HepG2 (cell line): Measurements from ENCODE around the gene PKP3. TPM values are rescaled to one million over a fixed set of nuclear protein-coding genes. Genes with fewer than 3 reads are reported as not detected.

Experiments
- ATF1 ChIP-seq: IDR thresholded peaks from 2 replicates; pipeline ENCODE4 v1.6.1; 2016; ENCODE audit warnings: mild to moderate bottlenecking, control low read depth
- ATF7 ChIP-seq, 2 experiments: fragments of 450-650 bp in 1 of 2; sonication (generic) in 1 of 2; formaldehyde crosslinking in 1 of 2; IDR thresholded peaks; 2 replicates each; pipeline versions ENCODE4 v1.4.0 to v1.6.1; 2016 to 2020; ENCODE audit warnings: antibody characterized with exemption in 1 of 2, mild to moderate bottlenecking in 1 of 2, missing genetic modification reagents in 1 of 2
- BRD4 ChIP-seq: sonication (generic); formaldehyde crosslinking; IDR thresholded peaks from 2 replicates; pipeline ENCODE4 v1.4.0; 2020; ENCODE audit warnings: missing genetic modification reagents
- CHCHD3 ChIP-seq: sonication (generic); formaldehyde crosslinking; IDR thresholded peaks from 2 replicates; pipeline ENCODE4 v1.8.0; 2022; ENCODE audit warnings: mild to moderate bottlenecking, missing genetic modification reagents, moderate library complexity
- ERF ChIP-seq: IDR thresholded peaks from 2 replicates; pipeline ENCODE4 v1.6.1; 2018; ENCODE audit warnings: missing biosample characterization, missing genetic modification reagents
- FLYWCH1 ChIP-seq: sonication (generic); formaldehyde crosslinking; IDR thresholded peaks from 2 replicates; pipeline ENCODE4 v1.8.1; 2023; ENCODE audit warnings: mild to moderate bottlenecking, missing genetic modification reagents
- GLI4 ChIP-seq: sonication (generic); formaldehyde crosslinking; IDR thresholded peaks from 2 replicates; pipeline ENCODE4 v1.5.1; 2020; ENCODE audit warnings: missing genetic modification reagents, mild to moderate bottlenecking, moderate library complexity, borderline replicate concordance
- HMGA1 ChIP-seq: sonication (generic); formaldehyde crosslinking; conservative IDR thresholded peaks from 2 replicates; pipeline ENCODE4 v1.4.0; 2020; ENCODE audit warnings: missing genetic modification reagents
- HMGXB4 ChIP-seq, 2 experiments: sonication (generic) in 1 of 2; formaldehyde crosslinking in 1 of 2; IDR thresholded peaks; 2 replicates each; pipeline versions ENCODE4 v1.4.0 to v1.6.1; 2018 to 2020; ENCODE audit warnings: missing genetic modification reagents in 2 of 2, borderline replicate concordance in 1 of 2, low read depth in 1 of 2, mild to moderate bottlenecking in 1 of 2, missing biosample characterization in 1 of 2
- HOXA3 ChIP-seq: sonication (generic); formaldehyde crosslinking; IDR thresholded peaks from 2 replicates; pipeline ENCODE4 v1.5.0; 2020; ENCODE audit warnings: missing genetic modification reagents
- JUNB ChIP-seq: sonication (generic); formaldehyde crosslinking; IDR thresholded peaks from 2 replicates; pipeline ENCODE4 v1.8.0; 2022; ENCODE audit warnings: missing genetic modification reagents, mild to moderate bottlenecking, borderline replicate concordance
- KDM3A ChIP-seq: IDR thresholded peaks from 2 replicates; pipeline ENCODE4 v1.6.1; 2018; ENCODE audit warnings: low read depth, missing compliant biosample characterization
- KDM5B ChIP-seq: sonication (generic); formaldehyde crosslinking; IDR thresholded peaks from 2 replicates; pipeline ENCODE4 v1.4.0; 2020; ENCODE audit warnings: missing genetic modification reagents, mild to moderate bottlenecking, borderline replicate concordance
- KMT2B ChIP-seq: IDR thresholded peaks from 2 replicates; pipeline ENCODE4 v1.6.1; 2016; ENCODE audit warnings: missing genetic modification reagents, missing compliant biosample characterization
- PTBP1 ChIP-seq: fragments of 200-400 bp; formaldehyde crosslinking; IDR thresholded peaks from 2 replicates; pipeline ENCODE4 v1.6.1; 2018; ENCODE audit warnings: low read length, low read depth; ENCODE audit not compliant: poor library complexity, severe bottlenecking
- STAG1 ChIP-seq: sonication (generic); formaldehyde crosslinking; IDR thresholded peaks from 2 replicates; pipeline ENCODE4 v1.4.0; 2020; ENCODE audit warnings: missing genetic modification reagents
- TAF1 ChIP-seq: sonication (generic); formaldehyde crosslinking; IDR thresholded peaks from 2 replicates; pipeline ENCODE4 v1.4.0; 2020; ENCODE audit warnings: missing genetic modification reagents
- TBL1XR1 ChIP-seq: fragments of 150-350 bp; IDR thresholded peaks from 2 replicates; pipeline ENCODE4 v1.6.1; 2014; ENCODE audit warnings: borderline replicate concordance, low read length; ENCODE audit not compliant: partially characterized antibody
- TFDP1 ChIP-seq: IDR thresholded peaks from 2 replicates; pipeline ENCODE4 v1.6.1; 2016; ENCODE audit warnings: missing compliant biosample characterization, missing genetic modification reagents, borderline replicate concordance
- TGIF2 ChIP-seq: IDR thresholded peaks from 2 replicates; pipeline ENCODE4 v1.6.1; 2016; ENCODE audit warnings: control low read depth, missing compliant biosample characterization
- ZBTB39 ChIP-seq: sonication (generic); formaldehyde crosslinking; IDR thresholded peaks from 2 replicates; pipeline ENCODE4 v1.5.0; 2020; ENCODE audit warnings: missing genetic modification reagents
- ZMAT5 ChIP-seq: sonication (generic); formaldehyde crosslinking; IDR thresholded peaks from 2 replicates; pipeline ENCODE4 v1.5.0; 2020; ENCODE audit warnings: mild to moderate bottlenecking, low read depth, missing genetic modification reagents, borderline replicate concordance
- ZNF337 ChIP-seq: sonication (generic); formaldehyde crosslinking; IDR thresholded peaks from 2 replicates; pipeline ENCODE4 v1.5.1; 2020; ENCODE audit warnings: missing genetic modification reagents, low read depth, mild to moderate bottlenecking, borderline replicate concordance
- ZNF598 ChIP-seq: sonication (generic); formaldehyde crosslinking; IDR thresholded peaks from 2 replicates; pipeline ENCODE4 v1.5.1; 2020; ENCODE audit warnings: mild to moderate bottlenecking, missing genetic modification reagents, borderline replicate concordance
- ZNF746 ChIP-seq: sonication (generic); formaldehyde crosslinking; IDR thresholded peaks from 2 replicates; pipeline ENCODE4 v1.8.0; 2022; ENCODE audit warnings: mild to moderate bottlenecking, missing genetic modification reagents
- polyA plus RNA-seq, 8 experiments: library from polyadenylated mRNA; depleted of rRNA in 3 of 8; stranded (reverse) in 7 of 8; unstranded in 1 of 8; fragments of >200 nt; fragmentation: Illumina TruSeq in 4 of 8; extraction: Trizol in 4 of 8; gene quantifications; 2 replicates each; pipeline versions ENCODE4 v1.2.1 to v1.2.3, GENCODE V29; 2011 to 2016; ENCODE audit warnings: low read depth in 4 of 8, missing spikeins in 1 of 8, mixed read lengths in 1 of 8; ENCODE audit not compliant: insufficient read depth in 1 of 8
- total RNA-seq, 5 experiments: library from RNA; depleted of rRNA; stranded (reverse); fragments of >200 nt; fragmentation: Illumina TruSeq; extraction: Trizol; gene quantifications; 2 replicates each; pipeline ENCODE4 v1.2.3, GENCODE V29; 2016; ENCODE audit warnings: low read depth in 1 of 5

The PKP3 gene
- total and polyA plus RNA-seq, 2 of the 13 experiments (the other 11 are each of a cell fraction or from before 2014, with no cell fraction given), result 18.0 to 28.7 TPM

- TF ChIP-seq ZMAT5 (CRISPR knock-in tag), result no peak
- TF ChIP-seq ERF, result no peak
- no peak for TF ChIP-seq FLYWCH1 (CRISPR knock-in tag)
- no peak for TF ChIP-seq GLI4
- no peak for TF ChIP-seq ZNF746 (CRISPR knock-in tag)
- no peak for TF ChIP-seq KDM3A (CRISPR knock-in tag)
- TF ChIP-seq BRD4, result no peak
- TF ChIP-seq ZBTB39 (CRISPR knock-in tag), result no peak
- no peak for TF ChIP-seq KMT2B
- no peak for TF ChIP-seq CHCHD3 (CRISPR knock-in tag)
- no peak for TF ChIP-seq TBL1XR1
- TF ChIP-seq TGIF2 (CRISPR knock-in tag), result 0 out of 2 replicates have a peak, but pooled peaks have one; percentile 28
- TF ChIP-seq ZNF337 (CRISPR knock-in tag), result no peak
- TF ChIP-seq HOXA3 (CRISPR knock-in tag), result peak; percentile 58
- 0 out of 2 replicates have a peak, but pooled peaks have one; percentile 45 for TF ChIP-seq KDM5B (CRISPR knock-in tag)
- no peak; the same call in 1 of the 2 replicates for TF ChIP-seq TFDP1 (CRISPR knock-in tag)
- TF ChIP-seq ATF1 (CRISPR knock-in tag), result no peak
- peak; percentile 43; the same call in 1 of the 2 replicates for TF ChIP-seq TAF1 (CRISPR knock-in tag)
- TF ChIP-seq HMGA1 (CRISPR knock-in tag), result no peak
- no peak for TF ChIP-seq JUNB
- peak; percentile 82 for TF ChIP-seq HMGXB4 (CRISPR knock-in tag; IDR thresholded peaks at IDR 0.05; ENCODE audit: borderline replicate concordance in 1 of 2, low read depth in 1 of 2)
- peak; percentile 72 for TF ChIP-seq STAG1
- no peak for TF ChIP-seq ZNF598 (CRISPR knock-in tag)
- no peak for TF ChIP-seq ATF7 (IDR thresholded peaks at IDR 0.05)
- peak; percentile 70; the same call in 1 of the 2 replicates for TF ChIP-seq ATF7 (CRISPR knock-in tag; IDR thresholded peaks at IDR 0.05)
- TF ChIP-seq PTBP1, result no peak
These were observed 29.9 kb upstream of the PKP3 start (continued) for GRCh38 chr11:363948-364761.
